Neural cell (in vitro differentiated cells): ENCODE data around the gene RAP2A. TPM values are rescaled to one million over a fixed set of nuclear protein-coding genes. Genes with fewer than 3 reads are reported as not detected.

Experiments
- H2AFZ ChIP-seq: fragments of 200-600, 300-800 bp; sonication (generic), shearing (Covaris generic); 2 replicates; pipeline ENCODE4 v1.6.0; 2014; ENCODE audit warnings: low read depth, mild to moderate bottlenecking, antibody characterized with exemption, low read length, moderate library complexity
- H3F3A ChIP-seq: fragments of 200-600 bp; shearing (Covaris generic); 2 replicates; pipeline ENCODE4 v1.6.1; 2016; ENCODE audit warnings: mild to moderate bottlenecking, moderate library complexity, mixed read lengths, antibody characterized with exemption, low read length; ENCODE audit not compliant: insufficient read depth, poor library complexity, severe bottlenecking
- H3K27ac ChIP-seq: fragments of 200-600, 300-800 bp; sonication (generic), shearing (Covaris generic); 2 replicates; pipeline ENCODE4 v1.5.1; 2014; ENCODE audit warnings: mild to moderate bottlenecking, low read length, moderate library complexity
- H3K27me3 ChIP-seq: fragments of 300-800, 200-600 bp; sonication (generic), shearing (Covaris generic); 2 replicates; pipeline ENCODE4 v1.6.0; 2014; ENCODE audit warnings: mild to moderate bottlenecking, low read depth, low read length, moderate library complexity; ENCODE audit not compliant: insufficient read depth
- H3K36me3 ChIP-seq: fragments of 300-800, 200-600 bp; sonication (generic), shearing (Covaris generic); 2 replicates; pipeline ENCODE4 v1.5.1; 2014; ENCODE audit warnings: mild to moderate bottlenecking, antibody characterized with exemption, low read length, moderate library complexity; ENCODE audit not compliant: insufficient read depth
- H3K4me2 ChIP-seq: fragments of 300-800, 200-600 bp; sonication (generic), shearing (Covaris generic); 2 replicates; pipeline ENCODE4 v1.6.0; 2014; ENCODE audit warnings: mild to moderate bottlenecking, low read length
- H3K4me3 ChIP-seq: fragments of 300-800, 200-600 bp; sonication (generic), shearing (Covaris generic); 2 replicates; pipeline ENCODE4 v1.5.1; 2014; ENCODE audit warnings: mild to moderate bottlenecking, low read length, moderate library complexity
- H3K79me2 ChIP-seq: fragments of 200-600 bp; shearing (Covaris generic); replicated peaks from 2 replicates; pipeline ENCODE4 v1.6.0; 2014; ENCODE audit warnings: mild to moderate bottlenecking, low read length, moderate library complexity; ENCODE audit not compliant: insufficient read depth
- H3K9ac ChIP-seq: fragments of 300-800, 200-600 bp; sonication (generic), shearing (Covaris generic); 2 replicates; pipeline ENCODE4 v1.6.1; 2016; ENCODE audit warnings: mild to moderate bottlenecking, low read length, mixed read lengths
- H3K9me2 ChIP-seq: fragments of 200-600 bp; shearing (Covaris generic); 2 replicates; pipeline ENCODE4 v1.6.1; 2016; ENCODE audit warnings: mild to moderate bottlenecking, low read length, mixed read lengths; ENCODE audit not compliant: insufficient read depth
- H3K9me3 ChIP-seq: fragments of 200-600, 300-800 bp; sonication (generic), shearing (Covaris generic); 2 replicates; pipeline ENCODE4 v1.6.1; 2016; ENCODE audit warnings: mild to moderate bottlenecking, mixed run types, low read length, moderate library complexity, mixed read lengths
- H4K20me1 ChIP-seq: fragments of 200-600 bp; shearing (Covaris generic); 2 replicates; pipeline ENCODE4 v1.6.1; 2016; ENCODE audit warnings: mild to moderate bottlenecking, mixed run types; ENCODE audit not compliant: insufficient read depth
- CTCF ChIP-seq: fragments of 450-650 bp; IDR thresholded peaks from 2 replicates; pipeline ENCODE4 v1.5.1; 2014; ENCODE audit warnings: antibody characterized with exemption, mild to moderate bottlenecking, moderate library complexity; ENCODE audit not compliant: poor library complexity, severe bottlenecking
- EP300 ChIP-seq: fragments of 450-650 bp; conservative IDR thresholded peaks from 2 replicates; pipeline ENCODE4 v1.6.1; 2014; ENCODE audit warnings: antibody characterized with exemption, mild to moderate bottlenecking, moderate library complexity; ENCODE audit not compliant: poor library complexity, severe bottlenecking
- EZH2 ChIP-seq: fragments of 200-600, 300-800 bp; shearing (Covaris generic), sonication (generic); IDR thresholded peaks from 2 replicates; pipeline ENCODE4 v1.6.1; 2014; ENCODE audit warnings: antibody characterized with exemption, low read length, borderline replicate concordance, mild to moderate bottlenecking; ENCODE audit not compliant: insufficient read depth, poor library complexity, severe bottlenecking
- MXI1 ChIP-seq: fragments of 450-650 bp; conservative IDR thresholded peaks from 2 replicates; pipeline ENCODE4 v1.6.1; 2014; ENCODE audit warnings: antibody characterized with exemption, mild to moderate bottlenecking; ENCODE audit not compliant: poor library complexity, severe bottlenecking
- POLR2AphosphoS5 ChIP-seq: IDR thresholded peaks from 2 replicates; pipeline ENCODE4 v1.6.1; 2012
- RAD21 ChIP-seq: fragments of 450-650 bp; conservative IDR thresholded peaks from 2 replicates; pipeline ENCODE4 v1.6.1; 2014; ENCODE audit warnings: antibody characterized with exemption, mild to moderate bottlenecking, moderate library complexity
- REST ChIP-seq: IDR thresholded peaks from 2 replicates; pipeline ENCODE4 v1.6.1; 2012; ENCODE audit warnings: borderline replicate concordance
- SMC3 ChIP-seq: fragments of 450-650 bp; conservative IDR thresholded peaks from 2 replicates; pipeline ENCODE4 v1.6.1; 2014; ENCODE audit warnings: antibody characterized with exemption, mild to moderate bottlenecking, moderate library complexity; ENCODE audit not compliant: poor library complexity
- TAF1 ChIP-seq: IDR thresholded peaks from 2 replicates; pipeline ENCODE4 v1.6.1; 2012; ENCODE audit warnings: low read depth
- polyA plus RNA-seq: library from polyadenylated mRNA; depleted of rRNA; stranded (reverse); fragments of >200 nt; gene quantifications from 2 replicates; pipeline ENCODE4 v1.2.3, GENCODE V29; 2014

The RAP2A gene
- polyA plus RNA-seq, 1 donor from 2014 or later = 55.3 TPM

GRCh38 chr13:97454699-97455098, 20.7 kb downstream of the RAP2A start:
- Histone ChIP-seq H4K20me1 (no peaks in the 10 kb centered on the region), H3K27me3 (no peaks in the 10 kb centered on the region), H3F3A (no peaks in the 10 kb centered on the region), H3K27ac (no peak overlapping the region), H3K9me3 (no peaks in the 10 kb centered on the region), H2AFZ (no peak overlapping the region), H3K4me3 (no peak overlapping the region), H3K79me2 (peaks cover 53% of the 10 kb centered on the region), H3K4me2 (no peak overlapping the region), H3K9me2 (no peaks in the 10 kb centered on the region), H3K9ac (no peak overlapping the region), H3K36me3 (peaks cover 5% of the 10 kb centered on the region)
- no peak for TF ChIP-seq RAD21
- no peak for TF ChIP-seq SMC3
- no peak for TF ChIP-seq REST
- TF ChIP-seq CTCF = no peak
- no peak for TF ChIP-seq POLR2AphosphoS5
- no peak for TF ChIP-seq TAF1
- TF ChIP-seq EP300 = no peak
- TF ChIP-seq MXI1 = no peak
- no peak for TF ChIP-seq EZH2

- Histone ChIP-seq H4K20me1 (no peaks in the 10 kb centered on the region), H3K4me2 (no peak overlapping the region), H3K79me2 (peaks cover 43% of the 10 kb centered on the region), H3K27ac (no peak overlapping the region), H3K36me3 (peaks cover 5% of the 10 kb centered on the region), H3K27me3 (no peaks in the 10 kb centered on the region), H3K4me3 (no peak overlapping the region), H3K9ac (no peak overlapping the region), H3F3A (no peaks in the 10 kb centered on the region), H3K9me2 (no peaks in the 10 kb centered on the region), H2AFZ (no peak overlapping the region), H3K9me3 (no peaks in the 10 kb centered on the region)
- TF ChIP-seq POLR2AphosphoS5 (no peak), CTCF (no peak), EZH2 (no peak), REST (no peak), RAD21 (no peak), EP300 (no peak), TAF1 (no peak), SMC3 (no peak), MXI1 (no peak)
These were observed 22.1 kb downstream of the RAP2A start for GRCh38 chr13:97456047-97456446.
